HG03558 (cell line): ENCODE measurements around the gene ISG20.
"Not testable (repeated sequence)": the region's sequence is repeated elsewhere in the genome, so short reads cannot be mapped to it uniquely, and the experiment has no call there.

ENCODE experiments used
- ATAC-seq: cut with Tn5 transposase; IDR thresholded peaks from one replicate; pipeline ENCODE4 v1.9.1; 2021; ENCODE audit warnings: moderate number of reproducible peaks; ENCODE audit not compliant: unreplicated experiment; ENCODE audit errors: extremely low read depth

The ISG20 gene

DNA sequence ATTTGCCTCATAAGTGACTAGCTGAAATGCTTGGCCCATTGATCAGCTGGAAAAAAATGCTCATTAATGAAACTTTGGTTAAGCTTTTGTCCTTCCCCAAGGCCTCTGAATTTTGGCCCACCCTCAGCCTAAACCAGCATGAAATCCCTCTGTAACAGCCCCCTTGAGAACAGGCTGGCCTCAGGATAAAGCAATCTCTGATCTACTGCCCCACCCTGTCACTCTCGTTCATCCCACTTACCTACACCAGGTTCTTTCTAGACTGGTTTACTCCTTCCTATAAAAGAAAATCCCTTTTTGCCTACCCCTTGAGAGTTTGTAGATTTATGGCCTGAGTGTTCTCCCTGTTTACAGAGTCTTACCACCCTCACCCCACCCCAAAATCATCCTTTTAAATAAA is 21.0 kb upstream of the ISG20 start:
- ATAC-seq, result no peak

DNA sequence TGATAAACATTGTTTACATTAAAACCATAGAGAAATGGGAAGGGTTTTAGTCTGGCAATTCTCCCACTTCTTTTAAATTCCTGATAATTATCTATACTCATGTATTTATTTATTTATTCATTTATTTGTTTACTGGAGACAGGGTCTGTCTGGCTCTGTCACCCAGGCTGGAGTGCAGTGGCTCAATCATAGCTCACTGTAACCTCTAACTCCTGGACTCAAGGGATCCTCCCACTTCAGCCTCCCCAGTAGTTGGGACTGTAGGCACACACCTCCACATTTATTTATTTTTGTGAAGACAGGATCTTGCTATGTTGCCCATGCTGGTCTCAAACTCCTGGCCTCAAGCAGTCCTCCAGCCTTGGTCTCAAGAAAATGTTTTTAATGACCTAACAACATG is 20.1 kb upstream of the ISG20 start:
- ATAC-seq, result no peak

DNA sequence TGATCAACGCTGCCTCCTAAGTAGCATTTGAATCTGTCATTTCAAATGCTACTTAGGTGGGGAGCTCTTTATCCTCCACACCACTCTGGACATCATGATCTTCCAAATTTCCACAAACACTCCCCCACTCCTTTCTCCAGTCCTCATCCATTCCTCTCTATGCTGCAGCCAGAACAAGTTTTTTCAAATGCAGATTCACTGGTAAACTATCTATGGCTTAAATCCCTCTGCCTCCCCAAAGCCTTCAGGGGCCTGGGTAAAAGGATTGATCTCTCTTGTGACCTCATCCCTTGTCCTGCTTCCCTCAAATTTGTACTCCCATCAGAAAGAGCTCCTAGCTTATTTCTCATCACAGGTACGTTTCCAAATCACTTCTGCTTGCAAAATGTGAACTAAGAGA is 19.0 kb upstream of the ISG20 start:
- ATAC-seq, result no peak

DNA sequence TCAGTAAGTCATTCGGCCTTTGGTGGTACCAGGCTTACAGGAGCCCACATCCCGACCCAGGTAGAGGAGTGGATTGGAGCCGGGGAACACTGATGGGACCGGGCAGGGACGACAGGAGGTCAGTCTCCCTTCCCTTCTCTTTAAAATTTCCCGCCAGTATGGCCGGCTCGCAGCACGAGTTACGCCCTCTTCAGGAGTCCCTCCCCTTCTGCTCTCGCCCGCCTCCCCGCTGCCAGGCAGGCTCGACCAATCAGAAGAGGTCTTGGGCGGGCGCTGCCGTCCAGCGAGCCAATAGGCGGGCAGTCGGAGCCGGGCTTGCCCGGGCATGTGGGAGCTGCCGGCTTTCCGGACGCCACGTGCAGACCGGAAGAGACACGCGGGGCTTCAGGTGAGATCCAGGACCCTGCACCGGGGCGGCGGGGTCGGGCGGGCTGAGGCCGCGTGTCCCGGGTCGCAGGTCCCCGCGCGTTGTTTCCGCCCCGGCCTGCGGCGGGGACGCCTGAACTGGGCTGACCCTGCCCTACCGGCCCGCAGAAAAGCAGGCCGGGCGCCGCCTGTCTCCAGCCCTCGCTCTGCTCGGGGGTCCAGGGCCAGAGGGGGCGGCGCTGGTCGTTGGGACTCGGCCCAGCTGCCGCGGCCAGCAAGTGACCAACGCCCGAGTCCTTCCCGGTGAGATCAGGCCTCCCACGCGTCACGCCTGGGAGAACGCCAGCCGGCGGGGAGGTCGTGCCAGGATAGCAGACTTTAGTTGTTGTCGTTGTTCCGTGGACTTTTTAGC is 17.6 kb upstream of the ISG20 start, which contains the start of gene AEN:
Gene AEN, plus strand, starts transcription at position 346 of the 778 bp plus-strand sequence. CDS start 4,870 bp downstream, outside the sequence.
- peak; percentile 91 for ATAC-seq

DNA sequence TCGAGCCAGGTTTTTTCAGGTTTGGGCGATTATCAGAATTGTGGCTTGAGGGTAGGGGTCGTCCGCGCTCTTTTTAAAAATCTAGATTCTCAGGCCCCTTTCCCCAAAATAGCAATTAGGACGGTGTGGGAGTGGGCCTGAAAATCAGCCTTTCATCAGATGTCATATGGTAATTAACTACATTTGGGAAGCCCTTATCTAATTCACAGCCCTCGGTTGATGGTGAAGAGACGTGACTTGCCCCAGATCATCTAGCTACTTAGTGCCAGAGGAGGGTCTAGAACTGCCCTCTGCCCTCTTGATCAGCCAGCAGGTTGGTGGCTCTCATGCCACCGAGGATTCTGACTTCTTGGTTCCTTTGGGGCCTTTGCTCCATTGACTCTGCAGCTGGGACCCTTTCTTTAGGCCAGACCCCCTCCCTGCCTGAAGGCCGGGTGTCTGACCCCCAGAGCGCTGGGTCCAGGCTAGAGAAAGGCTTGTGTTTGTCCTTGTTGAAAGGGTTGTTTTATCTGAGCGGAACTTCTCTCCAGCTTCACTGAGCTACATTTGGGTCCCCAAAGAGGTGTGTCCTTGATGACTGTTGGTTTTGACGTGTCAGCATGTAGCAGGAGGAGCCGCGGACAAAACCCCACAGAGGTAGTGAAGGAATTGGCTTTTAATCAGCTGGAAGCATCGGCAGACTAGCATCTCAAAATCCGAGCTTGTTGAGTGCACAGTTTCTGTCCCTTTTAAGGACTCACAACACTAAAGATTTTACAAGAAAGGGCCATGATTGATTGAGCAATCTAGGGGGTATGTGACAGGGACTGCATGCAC is 16.8 kb upstream of the ISG20 start:
- no peak for ATAC-seq

DNA sequence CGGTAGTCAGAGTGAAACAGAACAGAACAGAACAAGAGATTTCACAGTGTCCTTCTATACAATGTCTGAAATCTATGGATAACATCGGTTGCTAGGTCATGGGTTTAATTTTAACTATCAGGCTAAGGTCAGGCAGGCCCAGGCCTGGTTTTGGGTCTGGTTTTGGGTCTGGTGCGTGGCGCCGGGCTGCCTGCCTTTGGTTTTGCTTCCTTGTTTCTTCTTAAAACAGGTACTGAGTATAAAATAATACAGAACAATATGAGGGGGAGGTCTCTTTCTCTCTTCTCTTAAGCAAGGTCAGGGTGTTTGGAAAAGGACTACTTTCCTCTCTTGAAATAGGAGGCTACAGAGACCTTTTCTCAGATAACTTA is 16.2 kb upstream of the ISG20 start:
- ATAC-seq, result no peak

DNA sequence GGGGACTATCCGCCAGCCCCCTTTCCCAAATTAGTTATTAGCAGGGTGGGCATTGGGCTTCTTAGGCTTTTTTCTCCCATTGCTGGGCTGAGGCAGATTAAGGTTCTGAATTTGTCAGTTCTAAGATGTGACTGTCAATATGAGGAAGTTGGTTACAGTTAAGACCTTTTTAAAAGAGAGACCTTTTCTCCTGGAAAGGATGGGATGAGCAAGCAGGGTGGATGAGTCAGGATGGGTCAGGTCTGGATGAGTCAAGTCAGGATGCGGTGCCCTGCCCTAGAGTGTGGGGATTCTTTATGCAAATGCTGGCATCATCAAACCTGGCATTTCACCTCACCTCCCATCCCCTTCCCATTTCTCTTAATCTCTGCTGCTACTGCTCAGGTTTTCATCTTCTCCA is 15.8 kb upstream of the ISG20 start:
- no peak for ATAC-seq

DNA sequence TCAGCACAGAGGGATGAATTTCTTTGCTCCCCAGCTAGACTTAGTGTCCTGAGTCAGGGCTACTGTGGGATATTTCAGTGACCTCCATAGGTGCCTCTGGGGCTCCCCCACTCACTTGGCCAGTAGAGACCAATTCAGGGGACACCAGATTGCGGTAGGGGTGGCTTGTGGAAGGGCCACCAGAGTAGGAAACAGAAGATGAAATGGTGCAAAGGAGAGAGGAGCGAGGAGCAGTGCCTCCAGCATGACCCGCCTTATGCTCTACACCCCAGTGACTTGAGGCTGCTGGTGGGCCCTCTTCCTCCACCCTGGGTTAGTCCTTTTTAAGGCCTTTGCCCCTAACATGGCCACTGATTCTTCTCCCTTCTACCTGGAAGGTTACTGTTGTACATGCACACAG is 15.2 kb upstream of the ISG20 start:
- no peak for ATAC-seq

DNA sequence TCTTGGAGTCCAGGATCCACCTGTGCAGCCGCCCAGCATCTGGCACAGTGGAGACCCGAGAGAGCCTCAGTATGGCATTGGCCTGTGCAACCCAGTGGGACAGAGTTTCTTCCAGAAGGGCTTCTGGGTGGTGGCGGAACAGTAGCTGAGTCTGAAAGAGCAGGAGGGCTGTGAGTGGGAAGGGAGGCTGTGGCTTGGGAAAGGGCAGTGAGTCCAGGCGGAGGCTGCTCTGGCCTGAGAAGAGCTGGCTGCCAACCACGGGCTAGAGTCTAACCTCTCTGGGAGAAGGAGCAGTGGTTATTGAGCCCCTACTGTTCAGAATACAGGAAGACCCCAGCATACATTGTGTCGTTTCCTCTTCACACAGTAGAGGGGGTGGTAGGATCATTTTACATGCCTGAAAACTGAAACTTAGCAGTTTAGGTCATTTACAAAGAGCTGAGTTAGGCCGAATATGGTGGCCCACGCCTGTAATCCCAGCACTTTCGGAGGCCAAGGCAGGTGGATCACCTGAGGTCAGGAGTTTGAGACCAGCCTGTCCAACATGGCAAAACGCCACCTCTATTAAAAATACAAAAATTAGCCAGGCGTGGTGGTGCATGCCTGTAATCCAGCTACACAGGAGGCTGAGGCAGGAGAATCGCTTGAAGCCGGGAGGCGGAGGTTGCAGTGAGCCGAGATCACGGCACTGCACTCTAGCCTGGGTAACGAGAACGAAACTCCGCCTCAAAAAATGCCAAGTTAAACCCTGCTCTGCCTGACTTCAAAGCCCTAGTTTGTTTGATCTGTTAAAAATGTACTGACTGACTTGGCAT is 14.5 kb upstream of the ISG20 start:
- ATAC-seq, result no peak

DNA sequence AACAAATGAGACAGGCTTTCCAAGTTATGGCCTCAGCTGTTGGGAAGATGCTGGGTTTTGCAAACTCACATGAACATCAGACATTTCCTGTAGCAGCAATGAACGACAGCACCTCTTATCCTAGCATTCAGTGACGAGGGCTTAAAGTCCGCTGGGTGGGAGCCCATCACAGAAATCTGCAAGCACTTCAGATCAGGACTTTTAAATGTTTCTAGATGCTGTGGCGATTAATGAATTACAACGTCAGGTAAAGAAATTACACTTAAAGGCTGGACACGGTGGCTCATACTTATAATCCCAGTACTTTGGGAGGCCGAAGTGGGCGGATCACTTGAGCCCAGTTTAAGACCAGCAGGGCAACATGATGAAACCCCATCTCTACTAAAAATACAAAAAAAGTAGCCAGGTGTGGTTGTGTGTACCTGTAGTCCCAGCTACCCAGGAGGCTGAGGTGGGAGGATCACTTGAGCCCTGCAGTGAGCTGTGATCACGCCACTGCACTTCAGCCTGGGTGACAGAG is 13.8 kb upstream of the ISG20 start:
- no peak for ATAC-seq

DNA sequence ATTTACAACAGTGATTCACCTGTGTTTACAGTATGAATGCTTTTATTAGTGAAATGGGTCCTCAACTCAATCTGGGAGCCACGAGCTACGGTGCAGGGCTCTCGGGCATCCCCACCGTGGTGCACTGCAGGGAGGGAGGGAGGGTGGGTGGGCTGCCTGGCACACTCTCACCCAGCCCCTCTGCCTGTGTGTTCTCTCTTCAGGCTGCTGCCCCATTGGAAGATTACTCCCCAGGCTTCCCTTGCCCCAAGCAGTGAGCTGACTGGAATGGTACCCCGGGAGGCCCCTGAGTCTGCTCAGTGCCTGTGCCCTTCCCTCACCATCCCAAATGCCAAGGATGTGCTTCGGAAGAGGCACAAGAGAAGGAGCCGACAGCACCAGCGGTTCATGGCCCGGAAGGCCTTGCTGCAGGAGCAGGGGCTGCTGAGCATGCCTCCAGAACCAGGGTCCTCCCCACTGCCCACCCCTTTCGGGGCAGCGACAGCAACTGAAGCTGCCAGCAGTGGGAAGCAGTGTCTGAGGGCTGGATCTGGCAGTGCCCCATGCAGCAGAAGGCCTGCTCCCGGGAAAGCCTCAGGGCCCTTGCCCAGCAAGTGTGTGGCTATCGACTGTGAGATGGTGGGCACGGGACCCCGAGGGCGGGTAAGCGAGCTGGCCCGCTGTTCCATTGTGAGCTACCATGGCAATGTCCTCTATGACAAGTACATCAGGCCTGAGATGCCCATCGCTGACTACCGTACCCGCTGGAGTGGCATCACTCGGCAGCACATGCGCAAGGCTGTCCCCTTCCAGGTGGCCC is 12.7 kb upstream of the ISG20 start:
- no peak for ATAC-seq

DNA sequence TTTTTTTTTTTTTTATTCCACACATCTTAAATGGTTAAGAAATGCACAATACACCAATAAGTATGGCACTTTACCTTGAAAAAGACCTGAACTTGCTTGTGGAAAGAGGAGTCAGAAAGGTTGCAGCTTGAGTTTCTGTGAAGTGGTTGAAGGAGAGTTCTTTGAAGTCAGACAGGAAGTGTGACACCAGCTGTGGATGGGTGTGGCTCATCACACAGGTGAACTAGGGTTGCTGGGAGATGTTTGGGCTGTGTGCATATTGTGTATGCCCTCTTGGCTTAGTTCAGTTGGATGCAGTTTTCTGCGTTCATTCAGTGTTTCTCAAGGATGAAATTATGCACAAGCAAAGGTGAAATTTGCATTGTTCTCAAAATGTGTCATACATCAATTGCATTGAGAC is 11.4 kb upstream of the ISG20 start:
- no peak for ATAC-seq

DNA sequence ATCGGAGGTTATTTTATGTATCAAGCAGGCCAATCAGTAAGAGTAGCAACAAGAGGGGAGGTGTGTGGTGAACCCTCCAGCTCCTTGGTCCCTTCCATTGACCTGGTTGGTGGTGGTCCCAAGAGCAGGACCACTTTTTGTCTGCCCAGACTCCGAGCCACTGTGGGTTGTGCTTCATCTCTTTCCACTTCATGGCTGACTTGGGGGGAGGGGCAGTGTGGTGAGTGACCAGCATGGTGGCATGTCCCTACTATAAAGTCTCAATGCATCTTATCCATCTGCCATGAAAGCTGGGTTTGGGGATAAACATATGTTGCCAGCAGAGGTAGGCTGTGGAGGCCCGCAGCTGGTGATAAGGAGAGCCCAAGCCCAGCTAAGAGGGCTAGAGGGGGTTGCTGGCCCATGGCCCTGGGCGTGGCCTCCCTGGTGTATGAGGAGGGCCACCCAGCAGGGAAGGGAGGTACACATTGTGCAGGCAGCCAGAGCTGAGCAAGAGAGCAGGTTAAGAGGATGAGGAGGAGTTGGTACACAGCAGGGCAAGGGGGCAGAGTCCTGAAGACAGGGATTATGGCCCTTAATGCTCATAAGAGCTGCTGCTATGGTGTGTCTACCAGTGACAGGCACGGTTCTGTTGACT is 10.7 kb upstream of the ISG20 start:
- ATAC-seq, result no peak

DNA sequence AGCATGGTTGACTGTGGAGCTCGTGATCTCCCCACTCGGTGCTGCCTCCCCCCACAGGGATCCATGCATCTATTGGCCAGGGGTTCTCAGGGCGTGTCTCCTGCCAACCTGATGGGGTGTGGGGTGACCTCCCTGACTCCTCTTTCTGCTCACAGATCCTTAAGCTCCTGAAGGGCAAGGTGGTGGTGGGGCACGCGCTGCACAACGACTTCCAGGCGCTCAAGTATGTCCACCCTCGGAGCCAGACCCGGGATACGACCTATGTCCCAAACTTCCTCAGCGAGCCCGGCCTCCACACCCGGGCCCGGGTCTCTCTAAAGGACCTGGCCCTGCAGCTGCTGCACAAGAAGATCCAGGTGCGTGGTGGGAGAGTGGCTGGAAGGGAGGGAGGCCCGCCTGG is 9.7 kb upstream of the ISG20 start:
- ATAC-seq, result no peak

DNA sequence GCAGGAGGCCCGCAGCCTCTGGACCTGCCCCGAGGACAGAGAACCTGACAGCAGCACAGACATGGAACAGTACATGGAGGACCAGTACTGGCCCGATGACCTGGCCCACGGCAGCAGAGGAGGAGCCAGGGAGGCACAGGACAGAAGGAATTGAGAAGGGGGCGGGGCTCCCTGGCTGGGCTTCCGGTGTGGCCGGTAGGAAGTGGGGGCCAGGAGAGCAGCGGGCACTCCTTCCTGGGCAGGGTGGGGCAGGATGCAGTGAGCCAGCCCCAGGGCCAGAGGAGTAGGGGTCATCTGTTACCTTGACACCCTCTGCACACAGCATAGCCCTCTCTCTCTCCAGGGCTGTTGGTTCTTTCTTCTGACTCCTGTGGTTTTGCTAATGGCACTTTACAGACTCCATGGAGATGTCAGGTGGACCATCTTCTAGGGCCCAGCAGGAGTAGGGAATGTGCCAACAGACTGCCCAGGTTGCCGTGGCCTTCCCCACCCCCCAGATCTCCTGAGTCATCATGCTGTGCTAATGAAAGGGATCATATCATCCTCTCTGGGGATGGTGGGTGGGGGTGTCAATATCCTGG is 8.6 kb upstream of the ISG20 start:
- no peak for ATAC-seq

DNA sequence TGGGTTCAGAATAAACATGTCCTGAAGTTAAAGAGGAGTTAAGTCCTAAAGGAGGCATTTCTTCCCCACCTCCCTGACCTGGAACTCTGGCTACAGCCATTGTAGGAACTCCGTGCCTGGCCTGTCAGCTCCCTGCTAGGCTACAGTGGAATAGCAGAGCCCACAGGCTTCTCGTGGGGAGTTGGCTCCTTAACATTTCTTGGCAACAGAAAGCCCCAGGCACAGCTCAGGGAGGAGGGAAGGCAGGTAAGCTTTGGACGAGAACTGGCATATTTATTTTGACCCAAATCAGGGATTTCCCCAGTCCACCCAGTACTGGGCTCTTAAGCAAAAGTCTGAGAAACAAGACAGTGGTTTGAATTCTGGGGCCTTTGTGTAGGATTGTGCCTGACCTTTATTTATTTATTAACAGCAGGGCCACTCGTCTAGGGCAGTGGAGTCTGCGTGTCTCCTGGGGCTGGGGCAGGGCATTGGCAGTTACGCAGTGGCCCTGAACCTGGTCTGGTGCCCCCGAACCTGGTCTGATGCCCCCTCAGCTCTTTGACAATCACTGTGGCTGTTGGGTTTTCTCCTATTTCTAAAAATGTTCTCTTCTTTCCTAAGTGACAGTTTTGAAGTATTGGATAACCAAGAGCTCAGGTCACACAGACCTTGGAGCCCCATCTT is 7.9 kb upstream of the ISG20 start:
- ATAC-seq, result no peak

DNA sequence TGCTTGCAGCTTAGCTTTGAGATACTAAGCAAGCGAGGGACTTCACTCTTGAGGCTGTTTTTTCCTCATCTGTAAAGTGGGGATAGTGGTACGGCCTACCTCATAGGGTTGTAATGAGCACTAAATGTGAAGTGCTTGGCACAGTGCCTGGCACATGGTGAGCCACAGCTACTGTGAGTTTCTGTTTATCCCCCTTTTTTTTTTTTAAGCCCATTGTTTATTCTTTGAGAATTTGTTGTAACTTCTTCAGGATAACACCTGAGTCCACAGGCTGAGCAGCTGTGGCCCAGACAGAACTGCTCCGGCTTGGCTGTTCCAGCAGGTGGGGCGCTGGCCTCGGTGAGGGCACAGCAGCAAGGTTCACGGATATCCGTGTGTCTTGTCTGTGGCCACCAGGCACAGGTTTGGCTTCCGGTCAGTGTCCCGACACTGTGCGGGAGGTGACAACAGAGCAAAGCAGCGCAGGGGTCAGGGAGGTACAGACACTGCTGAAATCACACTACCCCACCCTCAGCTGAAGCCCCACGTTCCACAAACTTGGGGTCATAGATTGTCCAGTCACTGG is 7.3 kb upstream of the ISG20 start:
- ATAC-seq, result no peak

DNA sequence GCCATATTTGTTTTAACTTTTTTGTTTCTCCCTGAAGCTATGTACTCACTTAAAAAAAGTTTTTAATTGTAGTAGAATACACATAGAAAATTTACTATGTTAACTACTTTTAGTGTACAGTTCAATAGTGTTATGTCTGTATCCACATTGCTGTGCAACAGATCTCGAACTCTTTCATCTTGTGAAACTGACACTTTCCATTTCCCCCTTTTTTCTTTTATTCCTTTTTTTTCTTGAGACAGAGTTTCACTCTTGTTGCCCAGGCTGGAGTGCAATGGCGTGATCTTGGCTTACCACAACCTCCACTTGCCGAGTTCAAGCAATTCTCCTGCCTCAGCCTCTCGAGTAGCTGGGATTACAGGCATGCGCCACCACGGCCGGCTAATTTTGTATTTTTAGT is 6.0 kb upstream of the ISG20 start:
- ATAC-seq, result not testable (repeated sequence)
